ENCODE data around the gene BMPER. TPM values are rescaled to one million over a fixed set of nuclear protein-coding genes. Genes with fewer than 3 reads are reported as not detected.

BMPER gene
- polyA plus RNA-seq, 1 donor: 4.9 TPM

DNA sequence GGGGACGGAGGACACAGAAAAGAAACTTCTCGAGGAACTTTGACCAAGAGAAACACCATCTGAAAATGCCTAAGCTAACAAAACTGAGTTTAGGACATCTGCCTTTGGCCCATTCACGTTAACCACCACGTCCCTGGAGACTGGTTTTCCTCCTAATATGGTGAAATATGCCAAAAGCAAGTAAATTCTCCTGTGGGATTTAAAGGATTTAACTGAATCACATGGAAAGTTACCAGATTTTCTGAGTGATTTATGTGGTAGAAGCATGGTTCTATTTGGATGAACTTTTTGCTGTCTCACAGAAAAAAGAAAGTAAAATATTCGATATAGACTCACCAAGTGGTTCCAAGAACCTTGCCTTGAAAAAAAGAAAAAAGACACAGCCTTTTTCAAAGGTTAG is 30.4 kb upstream of the BMPER start:
- no peaks in the 10 kb centered on the region for H3K27me3 ChIP-seq (ENCODE audit: control insufficient read depth, insufficient read depth, low read length)
- H3K4me3 ChIP-seq (ENCODE audit: low read length): no peak overlapping the region
- H3K9me3 ChIP-seq (ENCODE audit: control insufficient read depth, low read depth, low read length): no peaks in the 10 kb centered on the region
- 85% methylated on average over 2 of the region's 5 CpGs for WGBS (ENCODE audit: insufficient coverage, low lambda C conversion rate)
- no peaks in the 10 kb centered on the region for H3K4me1 ChIP-seq (ENCODE audit: control insufficient read depth, insufficient read depth, low read length)
- DNase-seq: no peak
- H3K27ac ChIP-seq (ENCODE audit: low read length): no peak overlapping the region
- no peaks in the 10 kb centered on the region for H3K36me3 ChIP-seq (ENCODE audit: control insufficient read depth, insufficient read depth, low read length)

DNA sequence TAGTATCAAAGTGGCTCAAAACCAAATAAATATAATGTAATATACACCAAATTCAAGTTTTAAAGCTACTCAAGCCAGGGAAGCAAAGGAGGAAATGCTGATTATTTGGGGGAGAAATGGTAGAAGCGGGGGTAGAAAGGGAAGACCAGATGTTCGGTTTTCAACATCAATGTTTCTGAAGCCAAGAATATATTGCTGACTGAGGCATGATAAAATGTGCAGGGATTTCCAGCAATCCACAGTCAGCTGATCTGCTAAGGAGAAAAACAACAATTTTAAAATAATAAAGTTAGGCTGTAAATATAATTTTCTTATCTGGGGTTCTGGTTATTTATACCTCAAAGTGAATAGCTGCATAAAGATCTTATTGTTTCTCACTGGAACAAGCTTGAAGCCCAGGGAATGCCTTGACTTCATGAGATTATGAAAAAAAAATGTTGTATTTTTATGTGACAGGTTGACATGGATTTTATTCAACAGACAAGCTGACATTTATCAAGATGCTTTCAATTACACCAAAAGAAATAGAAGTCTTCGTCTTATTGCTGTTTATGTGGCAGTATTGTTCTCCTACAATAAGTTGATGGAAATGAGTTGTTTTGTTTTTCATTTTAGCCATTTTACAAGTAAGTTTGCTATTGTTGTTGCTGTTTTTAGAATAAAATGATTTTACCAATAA is 28.6 kb upstream of the BMPER start:
- Histone ChIP-seq H3K4me1 (ENCODE audit: control insufficient read depth, insufficient read depth, low read length) (no peaks in the 10 kb centered on the region), H3K27ac (ENCODE audit: low read length) (no peak overlapping the region), H3K4me3 (ENCODE audit: low read length) (no peak overlapping the region), H3K9me3 (ENCODE audit: control insufficient read depth, low read depth, low read length) (no peaks in the 10 kb centered on the region), H3K27me3 (ENCODE audit: control insufficient read depth, insufficient read depth, low read length) (no peaks in the 10 kb centered on the region), H3K36me3 (ENCODE audit: control insufficient read depth, insufficient read depth, low read length) (no peaks in the 10 kb centered on the region)
- DNase-seq: no peak
- whole genome bisulfite sequencing (ENCODE audit: insufficient coverage, low lambda C conversion rate): no CpG with 5 or more reads among the region's 3 CpGs

DNA sequence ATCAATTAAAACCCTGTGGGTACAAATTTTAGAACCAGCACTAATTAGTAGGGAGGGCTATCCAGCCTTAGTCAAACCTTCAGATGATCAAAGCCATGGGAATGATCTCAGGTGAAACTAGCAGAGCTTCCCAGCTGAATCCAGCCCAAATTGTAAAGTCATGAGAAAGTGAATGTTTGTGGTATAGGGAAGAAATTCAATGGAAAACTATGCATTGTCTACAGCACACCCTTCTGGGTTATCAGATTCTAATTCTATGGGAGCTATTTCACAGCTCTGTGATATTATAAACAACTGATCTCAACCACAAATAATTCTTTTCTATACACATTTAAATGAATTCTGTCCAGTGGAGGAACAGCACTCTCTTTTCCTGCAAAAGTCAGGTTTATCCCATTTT is 24.6 kb upstream of the BMPER start:
- H3K9me3 ChIP-seq (ENCODE audit: control insufficient read depth, low read depth, low read length): no peaks in the 10 kb centered on the region
- H3K4me1 ChIP-seq (ENCODE audit: control insufficient read depth, insufficient read depth, low read length): no peaks in the 10 kb centered on the region
- no peaks in the 10 kb centered on the region for H3K36me3 ChIP-seq (ENCODE audit: control insufficient read depth, insufficient read depth, low read length)
- no peaks in the 10 kb centered on the region for H3K27me3 ChIP-seq (ENCODE audit: control insufficient read depth, insufficient read depth, low read length)
- DNase-seq: no peak
- H3K4me3 ChIP-seq (ENCODE audit: low read length): no peak overlapping the region
- no peak overlapping the region for H3K27ac ChIP-seq (ENCODE audit: low read length)

DNA sequence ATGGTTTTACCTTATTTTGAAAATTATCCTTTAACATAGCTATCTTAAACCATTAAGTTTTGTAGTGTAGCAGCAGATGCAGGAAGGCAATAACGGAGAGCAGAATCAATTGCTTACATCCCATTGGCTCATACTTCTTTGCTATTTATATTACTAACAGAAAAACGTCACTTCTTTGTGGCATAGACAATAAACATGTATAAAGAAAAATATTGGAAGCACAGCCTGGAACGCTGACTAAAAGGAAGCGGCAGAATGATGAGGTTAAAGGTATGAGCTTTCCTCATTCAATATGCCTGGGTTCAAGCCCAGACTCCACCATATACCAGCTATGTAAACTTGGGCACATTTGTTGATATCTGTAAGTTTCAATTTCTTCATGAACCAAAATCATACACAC is 24.0 kb upstream of the BMPER start:
- no peaks in the 10 kb centered on the region for H3K36me3 ChIP-seq (ENCODE audit: control insufficient read depth, insufficient read depth, low read length)
- no peaks in the 10 kb centered on the region for H3K4me1 ChIP-seq (ENCODE audit: control insufficient read depth, insufficient read depth, low read length)
- no peak overlapping the region for H3K4me3 ChIP-seq (ENCODE audit: low read length)
- H3K27me3 ChIP-seq (ENCODE audit: control insufficient read depth, insufficient read depth, low read length): no peaks in the 10 kb centered on the region
- H3K27ac ChIP-seq (ENCODE audit: low read length): no peak overlapping the region
- no peaks in the 10 kb centered on the region for H3K9me3 ChIP-seq (ENCODE audit: control insufficient read depth, low read depth, low read length)
- DNase-seq: no peak
- WGBS (ENCODE audit: insufficient coverage, low lambda C conversion rate): no CpG with 5 or more reads among the region's 4 CpGs

DNA sequence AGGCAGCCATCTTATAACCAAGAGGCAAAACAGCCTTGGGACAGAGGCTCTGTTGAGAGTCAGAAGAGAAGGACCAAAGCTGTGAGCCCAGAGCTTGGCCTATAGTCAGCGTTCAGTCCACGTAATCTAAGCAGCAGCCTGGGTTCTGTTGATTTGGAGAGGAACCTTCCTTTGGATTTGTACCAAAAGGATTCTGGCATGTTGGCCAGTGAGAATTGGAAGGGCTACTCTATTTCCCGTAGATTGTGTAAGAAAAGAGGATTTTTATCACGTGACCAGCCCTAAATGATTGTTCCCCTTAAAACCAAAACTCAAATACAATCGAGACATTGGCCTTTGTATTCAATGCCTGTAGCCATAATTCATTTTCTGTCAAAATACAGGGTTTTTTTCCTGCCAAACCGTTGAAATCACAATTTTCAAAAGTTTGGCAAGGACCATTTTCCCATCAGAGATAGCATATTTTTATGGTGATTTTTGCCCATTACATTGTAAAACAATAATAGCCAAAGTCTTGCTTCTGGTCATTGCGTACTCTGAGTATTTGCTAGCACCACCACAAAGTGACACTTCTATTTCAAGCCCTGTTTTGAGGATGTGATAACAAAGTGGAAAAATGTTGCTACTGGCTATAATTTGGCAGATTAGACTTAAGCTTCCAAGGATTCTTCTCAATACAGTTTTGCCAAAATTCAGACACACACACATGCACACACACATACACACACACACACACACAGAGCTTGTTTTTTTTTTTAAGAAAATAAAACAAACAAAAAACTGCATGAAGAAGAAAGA is 23.1 kb upstream of the BMPER start:
- DNase-seq: no peak
- H3K36me3 ChIP-seq (ENCODE audit: control insufficient read depth, insufficient read depth, low read length): no peaks in the 10 kb centered on the region
- WGBS (ENCODE audit: insufficient coverage, low lambda C conversion rate): 86% methylated on average over 5 of the region's 7 CpGs

DNA sequence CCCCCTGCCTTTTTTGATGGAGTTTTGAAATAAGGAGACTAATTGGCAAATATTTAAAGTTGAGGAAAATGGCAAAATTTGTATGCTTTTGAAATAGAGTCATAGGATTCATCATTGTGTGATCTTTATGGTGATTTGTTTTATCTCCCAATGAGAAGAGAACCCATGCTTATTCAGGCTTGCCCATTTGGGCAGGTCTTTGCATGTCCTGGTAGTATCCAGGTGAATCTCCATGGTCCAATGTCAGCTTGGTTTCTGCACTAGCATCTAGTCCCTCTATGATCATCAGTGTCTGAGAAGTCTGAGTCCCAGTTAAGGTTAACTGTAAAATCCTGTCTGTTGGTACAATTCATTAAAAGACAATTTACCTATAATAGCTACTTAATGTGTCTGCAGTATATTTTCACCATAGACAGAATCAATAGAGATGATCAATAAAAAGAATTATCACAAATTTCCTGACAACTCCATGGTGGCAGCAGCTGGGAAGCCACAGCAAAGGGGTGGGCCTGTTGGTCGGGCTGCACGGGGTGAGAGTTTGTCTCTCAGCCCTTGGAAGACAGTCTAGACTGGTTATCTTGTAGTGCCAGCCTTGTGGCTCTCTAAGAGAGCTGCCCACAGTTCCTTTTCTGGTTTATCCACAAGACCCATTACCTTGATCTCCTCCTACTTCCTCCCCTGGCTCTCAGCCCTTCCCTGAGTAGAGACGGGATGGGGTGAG is 22.2 kb upstream of the BMPER start:
- H3K27ac ChIP-seq (ENCODE audit: low read length): no peak overlapping the region
- no CpG with 5 or more reads among the region's 3 CpGs for WGBS (ENCODE audit: insufficient coverage, low lambda C conversion rate)
- H3K9me3 ChIP-seq (ENCODE audit: control insufficient read depth, low read depth, low read length): no peaks in the 10 kb centered on the region
- no peaks in the 10 kb centered on the region for H3K36me3 ChIP-seq (ENCODE audit: control insufficient read depth, insufficient read depth, low read length)
- H3K27me3 ChIP-seq (ENCODE audit: control insufficient read depth, insufficient read depth, low read length): no peaks in the 10 kb centered on the region
- DNase-seq: no peak
- no peaks in the 10 kb centered on the region for H3K4me1 ChIP-seq (ENCODE audit: control insufficient read depth, insufficient read depth, low read length)
- H3K4me3 ChIP-seq (ENCODE audit: low read length): no peak overlapping the region

More for the DNA sequence above, 23.1 kb upstream of the BMPER start:
- no peaks in the 10 kb centered on the region for H3K4me1 ChIP-seq (ENCODE audit: control insufficient read depth, insufficient read depth, low read length)
- H3K27me3 ChIP-seq (ENCODE audit: control insufficient read depth, insufficient read depth, low read length): no peaks in the 10 kb centered on the region
- H3K4me3 ChIP-seq (ENCODE audit: low read length): no peak overlapping the region
- no peak overlapping the region for H3K27ac ChIP-seq (ENCODE audit: low read length)
- no peaks in the 10 kb centered on the region for H3K9me3 ChIP-seq (ENCODE audit: control insufficient read depth, low read depth, low read length)

DNA sequence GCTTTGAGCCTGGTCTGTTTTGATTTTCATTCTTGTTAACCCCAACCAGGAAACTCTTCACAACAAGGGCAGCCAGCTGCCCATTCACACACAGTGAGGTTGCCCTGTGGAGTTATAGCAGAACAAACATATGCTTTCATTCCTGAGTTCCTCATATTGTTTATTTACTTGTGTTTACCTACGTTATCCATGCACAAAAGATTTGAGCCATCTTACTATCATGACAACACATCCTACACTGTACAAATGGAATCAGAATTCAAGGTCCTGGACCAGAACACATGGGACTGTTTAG is 21.7 kb upstream of the BMPER start:
- WGBS (ENCODE audit: insufficient coverage, low lambda C conversion rate): no CpG with 5 or more reads among the region's 1 CpG
- no peak overlapping the region for H3K4me3 ChIP-seq (ENCODE audit: low read length)
- H3K36me3 ChIP-seq (ENCODE audit: control insufficient read depth, insufficient read depth, low read length): no peaks in the 10 kb centered on the region
- H3K27ac ChIP-seq (ENCODE audit: low read length): no peak overlapping the region
- H3K27me3 ChIP-seq (ENCODE audit: control insufficient read depth, insufficient read depth, low read length): no peaks in the 10 kb centered on the region
- H3K4me1 ChIP-seq (ENCODE audit: control insufficient read depth, insufficient read depth, low read length): no peaks in the 10 kb centered on the region
- H3K9me3 ChIP-seq (ENCODE audit: control insufficient read depth, low read depth, low read length): no peaks in the 10 kb centered on the region
- DNase-seq: no peak

DNA sequence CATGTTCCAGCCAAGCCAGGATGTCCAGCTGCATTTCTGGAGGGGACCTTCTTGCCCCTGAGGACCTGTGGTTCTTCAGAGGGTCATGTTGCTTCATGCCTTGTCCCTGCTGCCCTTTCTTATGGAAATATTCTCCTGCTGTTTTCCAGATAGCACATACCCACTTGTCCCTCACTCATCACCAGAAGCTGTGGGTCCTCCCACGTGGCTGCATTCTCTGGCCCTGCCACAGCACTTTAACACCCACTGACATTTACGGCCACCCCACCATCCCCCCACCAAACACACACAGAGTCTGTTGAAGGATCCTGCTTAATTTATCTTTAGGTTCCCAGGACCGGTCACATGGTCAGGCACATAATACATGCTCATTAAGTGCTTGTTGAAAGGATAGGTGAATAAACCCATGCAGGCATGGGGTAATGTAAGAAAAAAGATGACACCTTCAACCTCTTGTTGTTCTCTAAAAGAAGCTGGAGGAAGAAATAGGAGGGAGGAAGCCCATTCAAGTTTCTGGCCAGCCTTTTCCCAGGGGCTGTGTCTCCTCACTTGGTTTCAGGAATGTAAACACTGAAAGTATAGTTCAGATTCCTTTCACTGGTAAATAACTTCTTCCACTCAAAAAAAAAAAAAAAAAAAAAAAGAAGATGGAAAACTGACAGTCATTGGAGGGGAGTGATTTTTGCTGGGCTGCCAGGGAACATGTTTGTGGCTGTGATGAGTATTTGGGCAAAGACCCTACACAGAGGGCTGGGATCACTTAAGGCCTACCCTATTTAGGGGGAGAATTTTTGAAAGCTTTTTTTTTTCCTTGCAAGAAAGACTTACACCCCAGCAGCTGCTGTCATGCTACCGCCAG is 19.8 kb upstream of the BMPER start:
- H3K27me3 ChIP-seq (ENCODE audit: control insufficient read depth, insufficient read depth, low read length): no peaks in the 10 kb centered on the region
- no CpG with 5 or more reads among the region's 4 CpGs for WGBS (ENCODE audit: insufficient coverage, low lambda C conversion rate)
- H3K9me3 ChIP-seq (ENCODE audit: control insufficient read depth, low read depth, low read length): no peaks in the 10 kb centered on the region
- no peaks in the 10 kb centered on the region for H3K36me3 ChIP-seq (ENCODE audit: control insufficient read depth, insufficient read depth, low read length)
- no peak overlapping the region for H3K4me3 ChIP-seq (ENCODE audit: low read length)
- no peak for DNase-seq
- no peaks in the 10 kb centered on the region for H3K4me1 ChIP-seq (ENCODE audit: control insufficient read depth, insufficient read depth, low read length)
- no peak overlapping the region for H3K27ac ChIP-seq (ENCODE audit: low read length)

DNA sequence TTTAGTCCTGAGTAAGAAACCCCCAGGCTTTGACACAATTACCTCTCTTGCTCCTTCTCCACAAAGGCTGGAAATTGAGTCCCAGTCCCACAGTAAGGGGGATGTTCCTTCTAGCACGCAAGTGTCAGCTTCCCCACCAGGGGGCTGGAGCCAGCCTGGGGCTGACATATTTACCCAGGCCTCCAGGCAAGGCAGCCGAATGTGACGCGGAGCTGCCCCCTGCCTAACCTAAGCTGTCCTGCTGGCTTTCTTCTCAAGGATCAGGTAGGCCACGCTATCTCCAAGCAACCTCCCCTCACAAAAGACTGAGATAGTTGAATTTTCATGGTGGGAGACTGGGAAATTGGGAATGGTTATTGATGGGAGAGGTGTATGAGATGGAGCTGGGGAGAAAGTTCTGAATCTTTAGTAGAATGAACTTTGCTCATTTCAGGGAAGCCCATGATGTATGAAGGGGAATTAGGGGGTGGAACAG is 19.2 kb upstream of the BMPER start:
- Histone ChIP-seq H3K27ac (ENCODE audit: low read length) (no peak overlapping the region), H3K27me3 (ENCODE audit: control insufficient read depth, insufficient read depth, low read length) (no peaks in the 10 kb centered on the region), H3K36me3 (ENCODE audit: control insufficient read depth, insufficient read depth, low read length) (no peaks in the 10 kb centered on the region), H3K4me3 (ENCODE audit: low read length) (no peak overlapping the region), H3K9me3 (ENCODE audit: control insufficient read depth, low read depth, low read length) (no peaks in the 10 kb centered on the region), H3K4me1 (ENCODE audit: control insufficient read depth, insufficient read depth, low read length) (no peaks in the 10 kb centered on the region)
- whole genome bisulfite sequencing (ENCODE audit: insufficient coverage, low lambda C conversion rate): no CpG with 5 or more reads among the region's 5 CpGs
- no peak for DNase-seq
